ENCODE data around the gene SAP30L.
A peak's percentile ranks its signal among the peaks of the same experiment; 100 is the strongest.

The SAP30L gene

DNA sequence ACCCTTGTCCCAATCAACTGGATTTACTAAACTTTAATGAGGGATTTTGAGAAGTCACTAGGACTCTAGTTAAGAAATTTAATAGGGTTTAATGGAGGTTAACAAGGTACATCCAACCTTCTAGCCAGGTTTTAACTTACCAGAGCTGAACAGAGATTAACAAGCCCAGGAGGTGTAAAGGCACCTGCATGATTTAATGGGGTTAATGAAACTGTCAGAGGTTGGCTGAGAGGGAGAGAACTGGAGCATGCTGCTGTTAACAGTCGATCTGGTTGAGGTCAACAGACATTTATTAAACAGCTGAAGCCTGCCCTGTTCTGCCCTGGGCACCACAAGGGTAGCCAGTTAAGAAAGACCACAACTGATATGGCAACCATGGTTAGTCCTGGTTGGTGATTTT lies 18.6 kb downstream of the SAP30L start:
- no peak for DNase-seq (ENCODE audit: low read depth in 2 of 2)

DNA sequence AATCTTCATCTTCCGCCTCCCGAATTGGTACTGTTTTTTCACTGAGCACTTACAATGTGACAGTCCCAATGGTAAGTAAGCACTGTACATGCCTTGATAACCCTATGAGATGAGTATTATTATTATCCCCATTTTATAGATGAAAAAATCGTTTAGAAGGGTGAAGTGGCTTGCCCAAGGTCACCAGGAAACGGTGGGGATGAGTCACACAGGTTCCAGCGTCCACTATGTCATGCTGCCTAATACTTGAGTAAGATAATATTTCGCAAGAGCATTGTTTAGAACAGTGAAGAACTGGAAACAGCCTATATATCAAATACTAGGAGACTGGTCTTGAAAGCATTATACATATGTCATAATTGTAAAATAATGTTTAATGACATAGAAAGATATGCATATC lies 19.4 kb downstream of the SAP30L start:
- DNase-seq (ENCODE audit: low read depth in 2 of 2) = no peak

DNA sequence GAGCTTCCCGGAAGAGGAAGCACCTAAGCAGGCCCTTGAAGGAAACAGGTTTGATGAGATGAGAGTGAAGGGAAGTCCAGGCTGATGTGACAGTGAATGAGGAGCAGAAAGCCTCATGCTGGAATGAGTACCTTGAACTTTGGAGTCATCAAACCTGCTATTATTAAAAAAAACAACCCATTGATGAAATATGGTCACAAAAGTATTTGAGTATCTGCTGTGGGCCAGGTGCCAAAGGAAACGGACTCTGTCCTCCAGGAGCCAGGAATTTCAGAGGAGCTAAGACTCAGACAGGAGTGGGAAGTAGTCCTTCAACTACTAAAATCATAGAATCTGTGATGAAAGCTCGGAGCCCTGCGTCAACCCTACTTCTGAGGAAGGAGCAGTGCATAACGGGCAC lies 20.4 kb downstream of the SAP30L start:
- no peak for DNase-seq (ENCODE audit: low read depth in 2 of 2)

DNA sequence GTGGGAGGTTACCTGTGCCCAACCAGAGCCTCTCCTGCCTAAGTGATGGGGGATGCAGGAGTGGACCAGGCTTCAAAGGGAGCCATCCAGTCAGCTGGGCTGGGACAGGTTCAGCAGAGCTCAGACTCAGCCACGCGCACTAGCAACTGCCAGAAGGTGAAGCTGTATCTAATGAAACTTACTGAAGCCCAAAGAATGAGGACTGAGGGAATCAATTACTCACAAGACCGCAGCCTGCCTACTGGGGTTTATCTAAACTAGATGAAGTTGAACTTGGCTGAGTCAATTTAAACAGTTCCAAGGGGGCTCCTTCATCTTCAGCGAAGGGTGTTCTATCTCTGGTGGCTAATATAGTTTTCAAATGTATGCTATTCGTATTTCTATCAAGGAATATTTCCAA lies 20.9 kb downstream of the SAP30L start:
- no peak for DNase-seq (ENCODE audit: low read depth in 2 of 2)

DNA sequence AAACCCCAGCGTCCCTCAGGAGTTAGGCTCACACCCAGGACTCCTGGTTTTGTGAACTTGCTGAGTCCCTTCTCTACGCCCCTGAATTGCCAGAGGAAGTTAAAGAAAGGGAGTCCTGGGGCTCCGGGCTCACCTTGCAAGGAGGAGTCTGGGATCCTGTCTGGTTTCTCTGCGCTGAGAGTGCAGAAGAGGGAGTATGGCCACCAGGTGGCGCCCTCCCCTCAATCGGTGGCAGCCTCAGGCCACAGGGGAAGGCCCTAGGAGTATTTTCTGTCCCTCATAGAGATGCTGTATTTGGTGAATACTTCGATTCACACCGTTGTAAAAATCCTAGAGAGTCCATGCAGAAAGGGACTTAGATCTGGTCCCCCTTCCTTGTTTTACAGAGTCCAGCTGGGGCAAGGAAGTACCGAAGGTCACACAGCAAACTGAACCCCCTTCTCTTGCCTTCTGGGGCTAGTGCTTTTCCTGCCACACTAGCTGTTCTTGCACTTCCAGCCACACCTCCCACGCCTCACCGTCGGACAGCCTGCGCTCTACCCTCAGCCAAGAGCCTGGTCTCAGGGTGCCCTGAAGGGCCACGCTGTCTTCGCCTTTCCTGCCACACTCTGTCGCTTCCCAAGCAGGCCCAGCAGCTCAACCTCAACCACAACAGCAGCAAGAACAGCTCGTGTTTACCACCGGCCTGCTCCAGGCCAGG lies 22.0 kb downstream of the SAP30L start:
- peak; percentile 69 to 79 for DNase-seq (ENCODE audit: low read depth in 2 of 2)

DNA sequence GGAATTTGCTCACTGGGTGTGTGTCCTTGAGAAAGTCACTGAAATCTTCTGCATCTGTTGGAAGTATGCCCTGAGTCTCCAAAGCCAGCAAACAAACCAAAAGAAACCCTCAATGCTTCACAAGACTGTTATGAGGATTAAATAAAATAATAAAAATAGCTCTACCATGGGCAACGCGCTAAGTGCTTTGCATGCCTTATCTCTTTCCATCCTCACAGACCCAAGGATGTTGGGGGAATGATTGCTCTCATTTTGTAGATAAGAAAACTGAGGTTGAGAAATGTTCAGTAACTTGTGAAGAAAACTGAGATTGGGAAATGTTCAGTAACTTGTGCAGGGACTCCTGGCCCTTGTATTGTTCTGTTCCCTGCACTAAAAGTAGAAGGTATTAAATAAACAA lies 24.3 kb downstream of the SAP30L start:
- DNase-seq (ENCODE audit: low read depth in 2 of 2) = no peak

DNA sequence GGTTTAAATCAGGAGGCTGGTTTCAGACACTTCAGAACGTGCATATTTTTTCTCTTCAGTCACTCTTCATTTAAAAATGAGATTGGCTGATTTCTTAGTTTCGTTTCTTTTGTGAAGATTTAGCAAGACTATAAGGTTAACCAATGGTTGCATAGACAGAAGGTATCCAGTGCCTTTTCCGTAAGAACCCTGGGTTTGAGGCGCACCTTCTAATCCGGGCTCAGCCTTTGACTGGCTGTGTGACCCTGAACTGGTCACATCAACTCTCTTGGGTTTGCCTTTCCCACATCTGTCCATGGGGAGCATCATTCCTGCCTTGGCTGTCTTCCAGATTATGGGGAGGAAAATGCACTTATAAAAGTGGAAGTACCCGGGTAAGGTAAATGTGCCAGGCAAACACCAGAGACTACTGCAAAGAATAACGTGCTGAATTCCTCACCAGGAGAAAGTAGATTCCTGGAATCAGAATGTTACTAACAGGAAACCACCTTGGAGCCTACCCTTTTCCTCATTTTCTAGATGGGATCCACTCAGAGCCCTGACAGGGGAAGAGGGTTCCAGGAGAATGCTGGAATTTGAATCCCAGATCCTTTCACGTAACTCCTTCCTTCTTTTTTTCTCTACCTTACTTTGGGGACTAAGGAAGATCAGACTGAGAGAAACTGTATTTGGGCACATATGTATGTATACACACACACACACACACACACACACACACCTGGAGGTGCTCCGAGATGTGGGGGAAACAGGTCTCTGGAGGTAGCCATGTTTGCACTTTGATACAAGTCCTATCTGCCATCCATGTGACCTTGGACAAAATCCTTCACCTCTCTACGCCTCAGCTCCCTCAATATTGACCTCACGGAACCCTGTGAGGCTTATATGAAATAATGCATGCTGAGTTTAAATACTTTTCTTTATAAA lies 25.4 kb downstream of the SAP30L start:
- no peak for DNase-seq (ENCODE audit: low read depth in 2 of 2)

DNA sequence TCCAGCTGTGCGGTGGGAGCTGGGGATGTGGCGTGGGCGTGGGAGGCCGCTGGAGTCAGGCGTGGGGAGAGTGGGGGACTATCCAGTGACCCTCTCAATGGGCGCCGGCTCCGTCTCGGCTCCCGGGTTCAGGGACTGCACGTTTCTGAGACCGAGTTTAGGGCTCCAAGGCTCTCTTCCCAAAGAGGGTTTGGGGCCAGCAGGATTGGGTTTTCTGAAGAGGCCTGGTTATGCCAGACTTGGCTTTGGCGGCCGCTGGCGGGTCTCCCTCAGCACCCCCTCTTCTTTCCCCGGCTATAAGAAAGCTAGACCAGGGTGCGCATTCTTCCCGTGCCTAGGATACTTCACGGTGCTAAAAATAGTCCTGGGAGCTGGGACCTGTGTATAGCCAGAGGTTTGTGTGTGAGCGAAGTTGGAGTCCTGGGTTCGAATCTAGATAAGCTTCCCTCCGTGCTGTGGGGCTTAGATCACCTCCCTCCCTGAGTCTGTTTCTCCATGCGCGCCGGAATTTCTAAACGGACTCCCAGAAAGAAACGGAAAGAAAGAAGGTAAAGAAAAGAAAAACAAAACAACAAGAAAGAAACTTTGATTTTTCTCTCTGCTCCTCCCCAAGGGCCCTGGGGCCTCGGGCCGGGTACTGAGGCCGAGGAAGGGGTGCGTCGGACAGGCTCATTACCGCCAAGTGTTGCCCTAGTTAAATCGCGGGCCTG lies 27.2 kb downstream of the SAP30L start:
- no peak for DNase-seq (ENCODE audit: low read depth in 2 of 2)

DNA sequence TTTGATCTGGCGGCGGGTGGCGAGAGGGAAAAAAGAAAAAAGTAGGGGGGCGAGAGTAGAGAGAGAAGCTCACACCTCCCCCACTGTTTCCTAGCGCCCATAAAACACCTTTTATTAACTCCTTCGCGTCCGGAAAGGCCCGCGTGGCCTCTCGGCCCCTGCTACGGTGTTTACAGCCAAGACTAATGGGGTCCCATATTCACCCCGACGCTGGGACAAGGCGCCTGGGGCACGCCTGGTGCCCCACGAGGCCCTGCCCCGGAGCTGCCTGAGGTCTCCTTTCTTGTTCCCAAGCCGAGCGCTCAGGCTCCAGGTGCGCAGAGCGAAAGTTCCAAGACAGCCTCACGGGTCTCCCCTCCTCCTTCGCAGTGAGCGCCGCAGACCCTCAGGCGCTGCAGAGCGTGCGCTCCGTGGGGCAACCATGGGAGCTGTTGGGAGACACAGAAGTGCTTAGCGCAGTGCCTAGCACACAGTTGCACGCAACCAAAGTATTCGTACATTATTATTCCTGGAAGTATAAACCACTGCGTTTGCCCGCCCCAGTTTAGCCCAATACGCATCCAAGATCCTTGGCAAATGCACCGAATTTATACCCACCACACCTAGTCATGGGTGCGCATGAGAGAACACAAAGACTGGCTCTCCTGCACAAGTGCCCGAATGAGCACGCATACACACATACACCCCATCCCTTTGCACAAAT lies 27.9 kb downstream of the SAP30L start:
- DNase-seq (ENCODE audit: low read depth in 2 of 2) = no peak

DNA sequence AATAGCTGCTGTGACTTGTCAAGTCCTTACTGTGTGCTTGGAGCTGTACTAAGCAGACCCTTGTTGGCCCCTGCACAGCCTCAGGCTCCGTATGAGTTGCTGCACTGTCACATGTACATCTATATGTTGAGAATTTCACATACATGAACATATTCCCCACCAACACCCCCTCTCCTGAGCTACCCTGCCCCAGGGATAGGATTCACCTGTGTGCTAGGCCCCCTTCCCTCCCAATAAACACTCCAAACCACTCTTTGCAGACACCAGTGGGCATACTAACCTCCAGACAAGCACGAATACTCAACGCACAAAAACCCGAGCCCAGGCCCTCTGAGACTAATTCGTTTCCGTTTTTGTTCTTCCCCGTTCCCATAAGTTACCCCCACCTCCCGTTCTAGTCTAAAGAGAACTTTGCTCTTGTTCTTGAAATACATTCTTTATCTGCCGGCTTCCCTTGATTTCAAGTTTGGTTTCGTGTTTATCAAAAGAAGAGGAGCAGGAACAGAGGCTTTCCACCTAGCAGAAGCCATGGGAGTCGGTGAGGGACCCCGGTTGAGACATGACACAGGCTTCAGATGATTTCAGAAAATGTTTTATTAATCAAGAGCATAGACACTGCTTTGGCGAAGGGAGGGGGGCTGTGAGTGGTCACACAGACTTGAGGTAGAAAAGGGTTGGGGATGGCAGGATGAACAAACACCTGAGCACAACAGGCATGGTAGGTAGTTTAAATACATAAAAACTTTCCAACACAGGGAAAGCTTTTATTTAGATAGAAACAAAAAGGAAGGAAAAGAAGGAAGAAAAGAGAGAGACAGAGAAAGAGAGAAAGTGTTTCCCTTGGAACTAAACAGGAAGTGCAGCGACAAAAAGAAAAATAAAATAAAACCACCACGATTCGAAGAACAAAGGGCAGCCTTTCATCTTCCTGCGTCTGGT lies 28.9 kb downstream of the SAP30L start:
- DNase-seq (ENCODE audit: low read depth in 2 of 2) = no peak

DNA sequence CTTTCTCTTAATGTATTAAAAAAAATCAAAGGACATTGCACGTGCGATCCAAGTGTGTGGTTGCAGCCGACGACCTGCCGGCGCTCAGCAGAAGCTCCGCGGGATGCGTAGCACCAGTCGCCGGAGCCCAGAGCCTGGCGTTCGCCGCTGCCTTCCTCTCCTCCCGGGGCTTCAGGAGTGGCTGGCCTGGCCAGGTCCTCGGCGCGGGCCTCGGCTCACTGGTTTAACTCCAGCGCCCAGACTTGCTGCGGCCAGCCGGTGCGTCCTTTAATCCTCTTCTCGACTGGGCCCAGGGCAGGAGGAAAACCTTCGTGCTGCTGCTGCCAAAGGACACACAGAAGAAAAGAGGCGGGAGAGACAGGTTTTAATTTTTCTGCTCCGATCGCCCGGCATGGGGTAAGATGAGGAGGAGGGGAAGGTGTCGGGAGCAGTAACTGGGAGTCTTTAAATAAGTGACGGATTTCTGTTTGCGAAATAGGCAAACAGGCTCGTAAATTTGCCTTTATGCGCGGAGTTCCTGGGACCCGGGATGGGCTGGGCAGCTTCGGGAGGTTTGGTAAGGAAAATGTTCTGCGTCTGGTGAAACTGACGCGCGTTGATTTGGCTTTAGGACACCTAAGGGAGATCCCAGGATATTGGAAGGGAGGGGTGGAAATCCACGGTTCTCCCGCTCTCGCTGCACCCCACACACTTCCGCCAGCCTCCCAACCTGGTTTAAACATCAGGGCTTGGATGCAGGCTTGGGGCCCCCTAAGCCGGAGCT lies 30.0 kb downstream of the SAP30L start:
- no peak for DNase-seq (ENCODE audit: low read depth in 2 of 2)

DNA sequence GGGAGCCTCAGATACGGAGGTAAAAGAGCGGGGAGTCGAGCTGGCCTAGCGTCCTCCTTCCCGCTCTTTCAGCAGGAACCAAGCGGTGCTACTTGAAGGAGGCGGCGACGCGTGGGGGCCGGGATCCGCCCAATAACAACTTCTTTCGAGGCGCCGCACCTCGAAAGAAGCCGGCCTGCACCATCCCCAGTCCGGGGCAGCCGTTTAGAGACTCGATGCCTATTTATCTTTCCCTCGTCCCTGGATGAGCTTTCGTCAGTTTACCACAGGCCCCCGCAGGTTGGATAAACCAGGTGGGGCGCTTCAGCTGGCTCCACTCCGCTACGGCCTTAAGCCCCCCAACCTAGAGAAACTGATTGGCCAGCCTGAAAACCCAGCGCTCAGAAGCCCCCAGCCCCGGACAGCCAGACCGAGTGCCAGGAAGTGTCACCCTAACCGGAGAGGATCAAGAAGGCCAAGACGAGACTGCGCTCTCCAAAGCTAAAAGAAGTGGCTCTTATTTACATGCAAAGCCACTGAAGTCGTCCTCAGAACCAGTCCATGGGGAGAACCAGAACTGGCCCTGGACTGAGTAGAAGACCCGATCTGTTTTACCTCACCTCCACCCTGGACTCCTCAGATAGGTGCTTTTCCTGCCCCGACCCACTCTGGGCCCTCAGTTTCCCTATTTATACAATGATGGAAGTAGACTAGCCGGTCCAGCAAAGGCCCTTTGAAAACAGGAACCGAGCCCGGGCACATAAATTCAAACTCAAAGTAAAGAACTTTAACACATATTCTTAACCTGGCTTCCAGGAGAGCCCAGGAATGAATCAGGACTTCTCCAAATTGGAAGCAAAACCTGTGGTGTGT lies 30.8 kb downstream of the SAP30L start:
- no peak for DNase-seq (ENCODE audit: low read depth in 2 of 2)

DNA sequence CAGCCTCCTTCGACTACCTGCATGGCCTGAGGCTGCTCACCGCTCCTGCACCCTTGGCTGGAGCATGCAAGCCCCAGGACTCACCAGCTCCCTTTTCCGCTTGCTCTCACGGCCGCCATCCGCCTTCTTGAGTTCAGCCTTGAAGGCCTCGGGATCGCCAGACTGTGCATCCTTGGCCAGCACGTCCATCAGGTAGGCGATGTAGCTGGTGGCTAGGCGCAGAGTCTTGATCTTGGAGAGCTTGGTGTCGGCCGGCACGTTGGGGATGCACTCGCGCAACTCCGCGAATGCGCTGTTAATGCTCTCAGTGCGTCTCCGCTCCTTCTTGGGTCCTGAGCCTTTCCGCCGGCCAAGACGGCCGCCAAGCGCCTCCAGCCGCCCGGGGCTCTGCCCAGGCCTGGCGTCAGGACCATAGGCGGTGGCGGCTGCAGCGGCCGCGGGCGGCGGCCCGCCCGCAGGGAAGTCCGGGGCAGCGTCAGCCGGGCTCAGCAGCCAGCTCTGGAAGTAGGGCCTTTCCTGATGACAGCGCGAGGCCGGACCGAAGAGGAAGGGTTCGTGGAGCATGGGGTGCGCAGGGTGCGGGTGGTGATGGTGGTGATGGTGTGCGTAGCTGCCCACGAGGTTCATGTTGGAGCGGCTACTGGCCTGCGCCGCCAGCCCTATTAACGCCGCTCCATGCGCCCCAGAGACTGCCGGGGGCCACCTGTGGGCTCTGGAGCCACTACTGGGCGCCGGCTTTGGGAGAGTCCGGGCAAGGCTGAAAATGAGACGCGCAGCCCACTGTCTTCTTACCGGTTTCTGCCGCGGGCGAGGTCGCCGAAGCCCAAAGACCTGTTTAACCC lies 31.8 kb downstream of the SAP30L start:
- DNase-seq (ENCODE audit: low read depth in 2 of 2) = no peak

DNA sequence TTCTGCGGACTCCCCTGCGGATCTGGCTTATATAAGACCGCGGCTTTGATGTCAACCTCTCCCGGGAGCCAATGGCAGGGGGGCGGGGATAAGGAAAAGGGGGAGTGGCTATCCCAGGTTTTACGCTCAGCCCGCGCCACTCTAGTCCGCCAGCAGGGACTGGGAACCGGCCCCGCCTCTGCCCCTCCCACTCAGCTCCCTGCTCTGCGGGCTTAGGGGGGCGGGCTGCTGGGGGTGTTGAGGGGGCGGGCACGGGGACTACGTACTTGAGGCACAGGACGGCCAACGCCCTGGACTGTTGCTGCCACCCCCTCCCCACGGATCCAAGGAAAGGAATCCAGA lies 32.4 kb downstream of the SAP30L start, which contains the start of gene HAND1:
TSS of gene HAND1 (minus strand) at position 4 of the 342 bp plus-strand sequence. CDS start 219 bp downstream, outside the sequence.
- DNase-seq (ENCODE audit: low read depth in 2 of 2) = no peak

DNA sequence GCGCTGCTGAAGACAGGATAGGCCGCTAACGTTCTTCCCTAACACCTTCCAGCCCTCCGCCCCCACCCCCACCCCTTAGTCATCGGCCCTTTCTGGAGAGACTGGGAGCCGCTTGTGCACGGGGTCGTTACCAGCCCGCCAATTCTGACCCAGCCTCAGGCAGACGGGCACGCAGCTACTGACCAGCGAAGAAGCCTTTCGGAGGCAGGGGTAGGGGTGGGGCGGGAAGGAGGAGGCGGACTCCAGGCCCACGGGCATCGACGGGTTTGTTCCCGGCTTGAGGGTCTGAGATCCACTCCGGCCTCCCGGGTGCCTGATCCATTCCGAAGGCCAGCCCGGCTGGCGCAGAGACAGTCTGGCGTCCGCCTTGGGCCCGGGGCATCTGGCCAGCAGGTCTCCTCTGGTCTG lies 33.0 kb downstream of the SAP30L start:
- no peak for DNase-seq (ENCODE audit: low read depth in 2 of 2)

DNA sequence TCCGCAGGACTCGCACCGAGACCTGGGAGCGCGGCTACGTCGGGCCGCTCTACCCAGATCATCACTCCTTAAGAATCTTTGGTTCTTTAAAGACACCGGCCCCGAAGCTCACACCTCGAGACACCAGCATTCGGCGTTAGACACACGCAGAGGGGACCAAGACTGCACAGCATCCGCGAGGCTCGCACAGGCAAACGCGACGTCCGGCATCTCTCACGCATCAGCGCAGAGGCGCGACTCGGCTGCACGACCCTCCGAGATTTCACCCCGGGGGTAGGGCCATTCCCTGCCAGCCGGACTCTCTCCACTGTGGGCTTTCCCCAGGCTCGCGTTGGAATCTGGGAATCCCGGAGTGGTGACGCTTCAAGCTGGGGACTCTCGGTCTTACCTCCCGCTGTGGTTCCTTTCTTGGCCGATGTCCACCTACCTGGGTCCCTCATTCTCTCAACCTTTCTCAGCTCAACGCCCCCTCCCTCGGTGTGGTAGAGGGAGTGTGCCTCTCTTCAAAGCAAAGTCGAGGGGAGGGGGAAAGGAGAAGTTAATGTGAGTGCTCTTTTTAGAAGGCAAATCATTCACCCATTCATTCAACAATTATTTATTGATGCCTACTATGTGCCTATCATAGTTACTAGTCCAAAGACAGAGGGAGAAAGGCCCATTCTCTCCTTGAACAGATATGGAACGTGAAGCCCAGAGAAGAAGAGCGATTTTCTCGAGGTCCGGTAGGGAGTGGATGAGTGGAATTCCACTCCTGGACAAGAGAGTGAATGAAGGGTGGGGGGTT lies 33.6 kb downstream of the SAP30L start:
- DNase-seq (ENCODE audit: low read depth in 2 of 2) = no peak
